ENCODE measurements around the gene GRIK2.

GRIK2 gene

GRCh38 chr6:101668496-101669030, 275.1 kb downstream of the GRIK2 start:
- Mint-ChIP-seq H3K27ac (no peak overlapping the region), H3K36me3 (ENCODE audit: low read depth) (no peaks in the 10 kb centered on the region), H3K27me3 (no peaks in the 10 kb centered on the region), H3K9me3 (peaks cover 14% of the 10 kb centered on the region), H3K4me3 (no peak overlapping the region), H3K4me1 (ENCODE audit: low read depth) (no peaks in the 10 kb centered on the region)
- intact Hi-C loops (cut with micrococcal nuclease): no loop called here

GRCh38 chr6:101676187-101676586, 282.7 kb downstream of the GRIK2 start:
- Mint-ChIP-seq H3K9me3 (no peaks in the 10 kb centered on the region), H3K27me3 (no peaks in the 10 kb centered on the region), H3K36me3 (ENCODE audit: low read depth) (no peaks in the 10 kb centered on the region), H3K4me1 (ENCODE audit: low read depth) (no peaks in the 10 kb centered on the region), H3K27ac (no peak overlapping the region), H3K4me3 (no peak overlapping the region)
- intact Hi-C loops (cut with micrococcal nuclease): no loop called here

- no peak overlapping the region for H3K4me3 Mint-ChIP-seq
- no peak overlapping the region for H3K27ac Mint-ChIP-seq
- H3K4me1 Mint-ChIP-seq (ENCODE audit: low read depth): no peaks in the 10 kb centered on the region
- H3K36me3 Mint-ChIP-seq (ENCODE audit: low read depth): no peaks in the 10 kb centered on the region
- H3K9me3 Mint-ChIP-seq: no peaks in the 10 kb centered on the region
- H3K27me3 Mint-ChIP-seq: no peaks in the 10 kb centered on the region
- intact Hi-C loops (cut with micrococcal nuclease): no loop called here
These were observed 289.4 kb downstream of the GRIK2 start for GRCh38 chr6:101682937-101683336.

GRCh38 chr6:101683884-101684283, 290.4 kb downstream of the GRIK2 start:
- Mint-ChIP-seq H3K27ac (no peak overlapping the region), H3K36me3 (ENCODE audit: low read depth) (no peaks in the 10 kb centered on the region), H3K4me3 (no peak overlapping the region), H3K4me1 (ENCODE audit: low read depth) (no peaks in the 10 kb centered on the region), H3K9me3 (no peaks in the 10 kb centered on the region), H3K27me3 (no peaks in the 10 kb centered on the region)
- intact Hi-C loops (cut with micrococcal nuclease): no loop called here

- Mint-ChIP-seq H3K4me3 (no peak overlapping the region), H3K9me3 (no peaks in the 10 kb centered on the region), H3K27me3 (no peaks in the 10 kb centered on the region), H3K4me1 (ENCODE audit: low read depth) (no peaks in the 10 kb centered on the region), H3K27ac (no peak overlapping the region), H3K36me3 (ENCODE audit: low read depth) (no peaks in the 10 kb centered on the region)
- intact Hi-C loops (cut with micrococcal nuclease): no loop called here
These were observed 293.1 kb downstream of the GRIK2 start for GRCh38 chr6:101686653-101687052.

- no peaks in the 10 kb centered on the region for H3K9me3 Mint-ChIP-seq
- no peaks in the 10 kb centered on the region for H3K27me3 Mint-ChIP-seq
- no peaks in the 10 kb centered on the region for H3K4me1 Mint-ChIP-seq (ENCODE audit: low read depth)
- no peak overlapping the region for H3K4me3 Mint-ChIP-seq
- H3K36me3 Mint-ChIP-seq (ENCODE audit: low read depth): no peaks in the 10 kb centered on the region
- intact Hi-C loops (cut with micrococcal nuclease): no loop called here
- H3K27ac Mint-ChIP-seq: no peak overlapping the region
These were observed 295.6 kb downstream of the GRIK2 start for GRCh38 chr6:101689156-101689555.

- Mint-ChIP-seq H3K27ac (no peak overlapping the region), H3K4me3 (no peak overlapping the region), H3K9me3 (no peaks in the 10 kb centered on the region), H3K36me3 (ENCODE audit: low read depth) (no peaks in the 10 kb centered on the region), H3K27me3 (no peaks in the 10 kb centered on the region), H3K4me1 (ENCODE audit: low read depth) (no peaks in the 10 kb centered on the region)
- intact Hi-C loops (cut with micrococcal nuclease): no loop called here
These were observed 296.2 kb downstream of the GRIK2 start for GRCh38 chr6:101689695-101690094.

GRCh38 chr6:101700655-101701054, 307.1 kb downstream of the GRIK2 start:
- no peaks in the 10 kb centered on the region for H3K4me1 Mint-ChIP-seq (ENCODE audit: low read depth)
- H3K36me3 Mint-ChIP-seq (ENCODE audit: low read depth): no peaks in the 10 kb centered on the region
- no peaks in the 10 kb centered on the region for H3K27me3 Mint-ChIP-seq
- H3K4me3 Mint-ChIP-seq: no peak overlapping the region
- intact Hi-C loops (cut with micrococcal nuclease): no loop called here
- H3K27ac Mint-ChIP-seq: no peak overlapping the region
- H3K9me3 Mint-ChIP-seq: no peaks in the 10 kb centered on the region

GRCh38 chr6:101703311-101703710, 309.8 kb downstream of the GRIK2 start:
- Mint-ChIP-seq H3K4me1 (ENCODE audit: low read depth) (no peaks in the 10 kb centered on the region), H3K36me3 (ENCODE audit: low read depth) (no peaks in the 10 kb centered on the region), H3K4me3 (no peak overlapping the region), H3K27me3 (no peaks in the 10 kb centered on the region), H3K27ac (no peak overlapping the region), H3K9me3 (no peaks in the 10 kb centered on the region)
- intact Hi-C loops (cut with micrococcal nuclease): no loop called here

GRCh38 chr6:101705866-101706265, 312.4 kb downstream of the GRIK2 start:
- no peaks in the 10 kb centered on the region for H3K4me1 Mint-ChIP-seq (ENCODE audit: low read depth)
- H3K27ac Mint-ChIP-seq: no peak overlapping the region
- no peak overlapping the region for H3K4me3 Mint-ChIP-seq
- no peaks in the 10 kb centered on the region for H3K36me3 Mint-ChIP-seq (ENCODE audit: low read depth)
- no peaks in the 10 kb centered on the region for H3K9me3 Mint-ChIP-seq
- no peaks in the 10 kb centered on the region for H3K27me3 Mint-ChIP-seq
- intact Hi-C loops (cut with micrococcal nuclease): no loop called here

- intact Hi-C loops (cut with micrococcal nuclease): no loop called here
- Mint-ChIP-seq H3K27ac (no peak overlapping the region), H3K27me3 (no peaks in the 10 kb centered on the region), H3K4me1 (ENCODE audit: low read depth) (no peaks in the 10 kb centered on the region), H3K4me3 (no peak overlapping the region), H3K36me3 (ENCODE audit: low read depth) (no peaks in the 10 kb centered on the region), H3K9me3 (no peaks in the 10 kb centered on the region)
These were observed 313.1 kb downstream of the GRIK2 start for GRCh38 chr6:101706576-101706975.

GRCh38 chr6:101711518-101711917, 318.0 kb downstream of the GRIK2 start:
- Mint-ChIP-seq H3K9me3 (no peaks in the 10 kb centered on the region), H3K27ac (no peak overlapping the region), H3K27me3 (no peaks in the 10 kb centered on the region), H3K4me3 (no peak overlapping the region), H3K4me1 (ENCODE audit: low read depth) (no peaks in the 10 kb centered on the region), H3K36me3 (ENCODE audit: low read depth) (no peaks in the 10 kb centered on the region)
- intact Hi-C loops (cut with micrococcal nuclease): no loop called here

GRCh38 chr6:101716387-101716786, 322.9 kb downstream of the GRIK2 start:
- H3K36me3 Mint-ChIP-seq (ENCODE audit: low read depth): no peaks in the 10 kb centered on the region
- H3K27ac Mint-ChIP-seq: no peak overlapping the region
- no peaks in the 10 kb centered on the region for H3K27me3 Mint-ChIP-seq
- intact Hi-C loops (cut with micrococcal nuclease): no loop called here
- no peaks in the 10 kb centered on the region for H3K9me3 Mint-ChIP-seq
- no peaks in the 10 kb centered on the region for H3K4me1 Mint-ChIP-seq (ENCODE audit: low read depth)
- no peak overlapping the region for H3K4me3 Mint-ChIP-seq

- Mint-ChIP-seq H3K4me3 (no peak overlapping the region), H3K27ac (no peak overlapping the region), H3K9me3 (no peaks in the 10 kb centered on the region), H3K4me1 (ENCODE audit: low read depth) (no peaks in the 10 kb centered on the region), H3K27me3 (no peaks in the 10 kb centered on the region), H3K36me3 (ENCODE audit: low read depth) (no peaks in the 10 kb centered on the region)
- intact Hi-C loops (cut with micrococcal nuclease): no loop called here
These were observed 323.3 kb downstream of the GRIK2 start for GRCh38 chr6:101716810-101717209.

- H3K9me3 Mint-ChIP-seq: no peaks in the 10 kb centered on the region
- no peak overlapping the region for H3K4me3 Mint-ChIP-seq
- intact Hi-C loops (cut with micrococcal nuclease): no loop called here
- no peaks in the 10 kb centered on the region for H3K36me3 Mint-ChIP-seq (ENCODE audit: low read depth)
- no peaks in the 10 kb centered on the region for H3K4me1 Mint-ChIP-seq (ENCODE audit: low read depth)
- H3K27ac Mint-ChIP-seq: no peak overlapping the region
- no peaks in the 10 kb centered on the region for H3K27me3 Mint-ChIP-seq
These were observed 326.0 kb downstream of the GRIK2 start for GRCh38 chr6:101719521-101719920.
